SW 1271 (cell line): ENCODE data around the gene BTBD9.

ENCODE experiments used
- DNase-seq, 2 experiments: peaks; one replicate each; lab custom pipeline; 2025; lab: John Stamatoyannopoulos, UW

Gene BTBD9

DNA sequence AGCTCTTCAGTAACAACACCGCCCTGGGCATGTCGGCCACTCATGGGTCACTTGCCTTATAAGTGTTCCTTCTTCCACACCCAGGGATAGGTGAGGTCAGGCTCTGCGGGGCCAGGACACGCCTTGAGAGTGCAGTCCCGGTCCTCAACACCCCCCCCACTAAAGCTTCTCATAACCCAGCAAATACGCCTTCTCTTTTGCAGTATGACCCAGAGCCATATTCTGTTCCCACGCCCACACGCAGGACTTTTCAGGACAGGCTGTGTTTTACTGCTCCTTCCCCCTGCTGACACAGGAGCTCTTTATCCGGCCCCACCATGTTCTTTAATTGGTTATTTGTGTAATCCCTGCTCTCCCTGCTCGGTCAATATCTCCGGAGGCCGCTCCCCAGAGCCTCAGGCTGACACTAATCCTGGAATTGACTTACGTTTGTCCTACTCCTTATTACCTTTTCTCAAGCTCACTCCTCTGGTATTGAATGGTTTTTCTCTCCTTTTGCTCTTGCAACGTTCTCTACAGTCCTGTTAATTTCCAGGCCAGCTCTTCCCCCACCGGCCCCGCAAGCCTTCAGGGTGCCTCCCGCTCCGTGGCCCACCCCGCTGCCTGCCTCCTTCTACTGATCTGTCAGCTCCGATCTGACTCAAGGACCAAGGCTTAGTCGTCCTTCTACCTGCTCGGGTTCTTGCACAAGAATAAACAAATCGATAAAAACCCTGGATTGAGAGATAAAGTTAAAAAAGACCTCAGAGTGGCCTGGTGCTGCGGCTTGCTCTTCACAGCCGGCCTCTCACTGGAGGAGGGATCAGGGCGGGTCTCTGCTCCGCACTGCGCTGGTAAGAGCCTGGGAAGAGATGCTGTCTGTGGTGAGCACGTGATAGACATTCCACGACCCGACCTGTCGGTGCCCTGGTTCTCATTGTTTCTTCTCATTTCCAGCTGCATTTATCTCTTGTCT lies 462.7 kb downstream of the BTBD9 start:
- no peak for DNase-seq

DNA sequence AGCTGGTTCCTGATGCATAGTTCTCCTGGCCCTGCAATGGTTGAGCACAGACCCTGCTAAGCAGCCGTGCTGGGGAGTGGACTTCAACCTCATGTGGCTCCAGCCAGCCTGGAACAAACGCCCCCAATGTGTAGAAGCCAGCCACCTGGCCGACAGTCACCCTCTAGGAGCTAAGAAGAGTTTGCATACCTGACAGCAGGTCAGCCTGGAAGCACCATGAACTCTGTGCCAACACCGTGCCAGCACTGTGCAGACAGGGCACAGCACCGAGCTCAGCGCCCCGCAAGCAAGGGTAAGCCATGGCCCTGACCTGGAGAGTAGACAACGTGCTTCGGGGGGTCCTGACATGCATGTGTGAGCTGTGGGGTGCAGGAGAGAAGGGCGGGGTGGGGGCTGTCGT lies 463.9 kb downstream of the BTBD9 start:
- no peak for DNase-seq

DNA sequence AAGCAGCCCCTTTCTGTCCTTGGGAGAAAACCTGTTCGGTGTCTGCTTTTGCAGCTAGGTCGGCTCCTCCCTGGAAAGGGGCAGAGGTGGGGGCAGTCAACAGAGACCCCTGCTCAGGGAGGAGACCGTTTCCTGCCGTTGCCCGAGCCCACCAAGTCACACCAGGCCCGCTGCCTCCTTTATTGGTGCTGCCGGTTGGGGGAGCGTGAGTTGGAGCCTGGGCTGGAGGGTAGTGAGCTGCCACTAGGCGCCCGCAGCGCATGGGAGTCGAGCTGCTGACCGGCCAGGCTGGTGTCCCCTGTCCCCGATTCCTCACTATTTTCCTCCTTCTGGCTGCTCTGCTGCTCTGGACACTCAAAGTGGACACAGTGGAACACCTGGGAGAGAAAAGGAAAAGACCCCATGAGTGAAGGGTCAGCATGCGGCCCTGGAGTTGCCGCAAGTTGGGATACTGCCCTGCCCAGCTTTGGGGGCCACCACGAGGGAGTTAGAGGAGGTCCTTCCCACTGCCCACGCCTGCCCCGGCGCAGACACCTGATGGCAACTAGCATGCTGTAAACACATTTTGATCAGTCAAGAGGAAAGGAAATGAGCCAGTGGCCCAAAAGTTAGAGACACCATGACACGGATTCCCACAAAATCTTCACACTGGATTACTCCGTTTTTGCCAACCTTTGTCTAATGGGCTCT lies 464.8 kb downstream of the BTBD9 start:
- no peak for DNase-seq

DNA sequence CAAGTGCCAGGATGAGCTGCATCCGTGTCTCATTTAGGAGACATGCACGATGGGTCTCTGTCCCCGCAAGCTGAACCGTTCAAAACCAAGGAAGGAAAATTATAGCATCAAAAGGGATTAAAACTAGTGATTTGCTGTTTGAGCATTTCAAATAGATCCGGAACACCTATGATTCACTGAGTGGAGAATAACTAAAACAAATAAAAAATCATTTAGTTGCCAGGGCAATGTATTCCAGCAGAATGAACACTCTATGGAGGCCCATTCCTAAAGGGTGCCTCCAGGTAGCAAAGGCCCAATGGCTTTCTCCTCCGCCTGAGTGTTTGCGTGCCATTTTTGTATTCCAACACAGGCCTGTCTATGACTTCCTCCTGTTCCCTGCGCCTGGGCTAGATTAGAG lies 465.4 kb downstream of the BTBD9 start:
- DNase-seq, result no peak

DNA sequence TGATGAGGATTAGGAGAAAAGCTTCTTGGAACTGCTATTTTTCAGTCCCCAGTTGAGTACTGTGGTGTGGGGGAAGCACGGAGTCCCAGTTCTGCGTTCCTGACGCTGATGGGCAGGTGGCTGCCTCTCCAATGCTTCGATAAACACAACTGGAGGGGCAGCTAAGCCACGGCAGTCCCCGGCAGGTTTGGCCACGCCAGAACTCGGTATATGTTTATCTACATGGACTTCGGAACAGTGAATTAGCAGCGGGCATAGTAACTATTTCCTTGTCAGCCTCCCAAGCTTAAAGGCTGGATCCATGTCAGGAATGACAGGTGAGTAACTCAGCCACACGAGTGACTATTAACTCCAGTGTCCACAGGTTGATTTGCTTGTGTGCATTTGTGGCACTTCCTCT lies 465.8 kb downstream of the BTBD9 start:
- DNase-seq, result no peak

DNA sequence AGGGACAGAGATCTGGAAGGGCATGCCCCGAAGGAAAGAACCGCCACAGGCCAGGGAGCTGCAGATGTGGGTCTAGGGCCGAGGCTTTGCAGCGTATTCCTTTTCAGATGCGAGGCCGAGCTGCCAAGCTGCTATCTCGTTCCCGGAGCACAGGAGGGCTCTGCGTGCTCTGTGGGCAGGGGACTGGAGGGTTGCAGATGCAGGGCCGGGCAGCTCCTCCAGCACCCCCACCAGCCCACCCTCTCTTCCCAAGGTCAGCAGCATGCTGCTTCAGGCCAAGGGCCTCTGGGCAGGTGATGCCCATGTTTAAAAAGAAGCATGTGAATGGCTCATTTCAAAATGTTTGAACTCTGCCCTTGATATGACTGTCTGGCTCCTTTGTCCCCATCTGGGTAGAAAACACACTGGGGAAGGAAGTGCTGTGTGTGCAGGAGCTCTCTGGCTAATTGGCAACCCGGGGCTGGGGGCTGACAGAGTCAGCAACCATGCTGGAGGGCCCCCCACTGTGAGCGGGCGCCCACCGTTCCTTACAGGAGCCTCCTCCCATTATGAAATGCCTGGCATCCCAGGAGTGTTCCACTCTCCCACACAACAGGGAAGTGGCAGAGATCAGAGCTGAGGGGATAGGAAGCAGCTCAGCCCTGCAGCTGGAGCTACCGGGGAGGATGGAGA lies 466.9 kb downstream of the BTBD9 start:
- DNase-seq, result no peak

DNA sequence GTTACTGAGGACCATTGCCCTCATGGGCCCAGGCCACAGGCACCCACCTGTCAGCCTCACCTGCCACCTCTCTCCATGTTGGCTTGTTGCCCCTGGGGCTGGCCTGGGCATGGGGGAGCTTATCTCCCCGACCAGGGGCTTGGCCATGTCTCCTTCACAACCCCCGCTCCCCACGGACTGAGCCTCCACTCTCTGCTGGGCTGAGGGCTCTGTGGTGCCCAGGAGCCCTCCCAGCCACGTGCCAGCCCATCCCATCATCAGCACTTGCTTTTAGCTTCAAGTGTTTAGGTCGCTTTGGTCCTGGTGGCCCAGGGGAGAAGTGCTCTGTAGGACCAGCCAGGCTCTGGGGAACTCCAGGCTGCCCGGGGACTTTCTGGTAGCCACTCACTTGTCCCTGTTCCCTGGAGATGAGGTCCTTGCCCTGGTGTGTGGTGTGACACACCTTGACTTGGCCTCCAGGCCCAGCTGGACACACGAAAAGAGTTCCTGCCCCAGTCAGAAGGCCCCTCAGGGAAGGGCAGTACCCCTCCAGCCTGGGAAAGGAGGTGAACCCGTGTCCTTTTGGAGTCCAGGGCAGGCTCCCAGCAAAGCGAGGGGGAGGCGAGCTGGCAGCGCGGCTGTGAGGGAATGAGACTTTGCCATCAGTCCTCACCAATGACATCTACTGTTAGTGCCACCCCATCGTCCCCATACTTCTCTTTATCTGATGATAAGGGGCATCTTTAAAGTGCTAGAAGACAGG lies 467.6 kb downstream of the BTBD9 start:
- no peak for DNase-seq

DNA sequence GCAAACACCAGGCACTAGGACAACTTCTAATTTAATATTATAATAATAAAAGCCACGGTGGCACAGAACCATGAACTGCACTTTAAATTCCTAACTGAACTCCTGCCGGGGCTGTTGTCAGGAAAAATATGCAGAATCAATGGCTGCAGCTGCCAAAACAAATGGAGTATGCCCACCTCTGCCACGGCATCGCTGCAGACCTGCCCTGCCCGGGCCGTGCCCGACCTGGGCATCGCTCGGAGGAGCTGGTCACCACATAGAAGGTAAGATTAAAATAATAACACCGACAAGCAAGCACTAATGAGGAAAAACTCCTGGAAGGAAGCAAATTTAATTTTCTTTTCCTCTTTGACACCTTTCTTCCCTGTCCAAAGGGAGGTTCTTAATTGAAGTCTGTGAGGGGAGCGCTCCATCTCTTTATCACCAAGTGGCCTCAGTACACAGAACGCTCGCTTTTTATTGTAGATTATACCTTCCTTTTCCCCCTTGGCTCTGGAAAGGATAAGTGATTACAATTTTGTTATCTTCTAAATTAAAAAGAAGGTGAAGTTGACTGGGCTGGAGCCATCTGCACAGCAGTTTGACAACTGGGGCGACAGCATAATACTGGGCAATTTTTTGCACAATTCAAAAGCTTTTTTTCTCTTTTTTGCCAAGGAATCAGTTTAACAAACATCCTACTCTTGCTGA lies 468.9 kb downstream of the BTBD9 start:
- no peak for DNase-seq

DNA sequence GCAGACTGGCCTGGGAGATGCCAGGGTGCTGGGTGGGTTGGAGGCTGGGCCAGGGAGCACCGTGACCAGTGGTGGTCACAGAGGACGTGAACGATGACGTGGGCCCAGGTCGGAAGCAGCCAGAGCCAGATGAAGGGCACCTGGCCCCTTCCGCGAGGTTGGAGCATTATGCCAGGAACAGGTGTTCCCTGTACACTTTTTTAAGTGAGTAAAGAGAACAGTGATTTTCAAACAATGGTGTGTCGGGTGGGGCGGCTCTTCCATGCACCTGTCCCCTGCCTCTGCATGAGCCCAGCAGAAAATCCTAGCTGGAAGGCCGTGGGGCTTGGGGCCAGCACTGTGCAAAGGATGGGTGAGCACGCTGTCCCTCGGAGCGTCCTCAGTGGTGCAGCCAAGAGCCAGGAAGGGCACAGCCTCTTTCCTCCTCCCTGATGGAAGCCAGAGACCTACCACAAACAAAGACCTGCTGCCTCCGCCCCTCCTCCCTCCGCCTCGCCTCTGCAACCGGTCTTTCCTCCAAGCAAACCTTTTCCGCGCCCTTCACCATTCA lies 469.7 kb downstream of the BTBD9 start:
- DNase-seq, result no peak

DNA sequence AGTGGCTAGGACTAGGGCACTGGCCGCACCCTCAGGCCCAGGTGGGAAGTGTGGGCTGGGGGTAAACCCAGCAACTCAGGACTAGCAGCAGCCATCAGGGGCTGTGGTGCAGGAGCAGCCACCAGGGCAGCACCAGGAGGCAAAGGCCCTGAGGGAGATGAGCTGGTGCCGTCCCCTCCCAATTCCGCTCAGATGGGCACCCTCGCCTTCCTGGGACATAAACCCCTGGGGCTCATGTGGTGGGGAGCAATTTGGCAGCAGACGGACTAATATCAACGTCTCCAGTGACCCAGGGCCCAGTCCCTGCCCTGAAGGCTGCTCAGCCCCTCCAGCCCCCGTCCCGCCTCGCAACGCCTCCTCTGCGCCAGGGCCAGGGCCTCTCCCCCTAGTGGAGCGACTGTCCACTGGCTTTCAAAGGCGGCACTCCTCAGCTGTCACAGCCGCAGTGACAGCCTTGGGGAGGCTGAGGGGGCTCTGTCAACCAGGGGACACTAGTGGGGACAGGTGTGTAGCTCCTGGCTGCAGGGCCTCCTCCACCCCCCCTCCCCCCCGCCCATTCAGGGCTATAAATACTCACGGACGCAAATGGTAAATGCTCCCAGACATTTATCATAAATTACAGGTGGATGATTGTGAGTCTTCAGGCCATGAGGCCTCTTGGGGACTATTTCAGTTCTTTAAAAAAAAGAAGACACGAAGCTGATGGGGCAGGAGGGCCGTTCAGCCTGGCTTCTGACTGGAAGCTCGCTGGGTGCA lies 470.3 kb downstream of the BTBD9 start:
- no peak for DNase-seq

DNA sequence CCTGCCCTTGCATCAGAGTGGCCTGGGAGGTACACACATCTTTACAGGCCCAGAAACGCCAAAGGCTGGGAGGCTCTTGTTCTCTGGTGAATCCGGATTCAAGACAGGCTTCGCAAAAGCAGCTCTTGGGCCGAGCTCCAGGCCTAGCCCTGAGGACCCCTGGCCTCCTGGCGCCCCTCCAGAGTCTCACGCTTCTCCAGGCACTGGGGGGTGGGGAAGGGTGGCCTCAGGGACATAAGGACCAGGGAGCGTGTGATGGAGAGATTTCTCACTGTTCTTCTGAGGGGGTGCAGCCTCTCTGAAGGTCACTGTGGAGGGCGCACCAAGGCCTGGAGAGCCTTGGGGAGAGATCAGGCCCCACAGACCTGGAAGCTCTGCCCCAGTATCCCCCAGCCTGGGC lies 471.0 kb downstream of the BTBD9 start:
- DNase-seq, result no peak

DNA sequence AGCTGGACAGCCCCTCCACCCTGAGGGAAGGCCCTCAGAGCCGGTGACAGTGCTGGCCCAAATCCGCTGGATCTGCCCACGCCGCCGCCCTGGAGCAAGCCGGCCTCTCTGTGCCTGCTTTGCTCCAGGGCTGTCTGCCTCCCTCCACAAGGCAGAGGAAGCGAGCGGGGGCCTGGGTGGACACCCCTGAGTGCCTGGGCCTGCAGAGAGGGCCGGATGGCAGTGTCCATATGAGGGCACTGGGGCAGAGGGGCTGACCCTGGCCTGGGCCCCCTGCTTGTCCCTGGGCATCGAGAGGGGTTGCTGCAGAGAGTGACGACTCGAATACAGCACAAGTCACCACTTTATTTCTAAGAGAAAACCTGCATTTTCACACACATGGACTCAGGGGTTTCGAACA lies 471.6 kb downstream of the BTBD9 start:
- no peak for DNase-seq

DNA sequence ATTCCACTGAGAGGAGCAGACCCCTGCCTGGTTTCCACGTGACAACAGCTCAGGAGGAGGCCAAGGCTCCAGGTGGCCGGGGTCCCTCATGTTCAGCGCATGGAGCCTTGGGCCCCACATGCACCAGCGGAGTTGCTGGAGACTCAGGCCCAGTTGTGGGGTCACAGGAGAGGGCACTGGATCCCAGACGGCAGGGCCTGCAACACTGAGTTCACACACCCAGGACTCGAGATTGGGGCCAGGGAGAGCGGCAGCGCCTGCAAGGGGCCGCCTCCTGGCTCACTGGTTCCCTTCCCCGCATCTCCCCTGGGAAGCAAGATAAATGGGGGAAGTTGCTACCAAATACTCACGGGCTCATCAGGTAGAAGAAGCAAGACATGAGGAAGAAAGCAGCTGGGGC lies 472.1 kb downstream of the BTBD9 start:
- no peak for DNase-seq

DNA sequence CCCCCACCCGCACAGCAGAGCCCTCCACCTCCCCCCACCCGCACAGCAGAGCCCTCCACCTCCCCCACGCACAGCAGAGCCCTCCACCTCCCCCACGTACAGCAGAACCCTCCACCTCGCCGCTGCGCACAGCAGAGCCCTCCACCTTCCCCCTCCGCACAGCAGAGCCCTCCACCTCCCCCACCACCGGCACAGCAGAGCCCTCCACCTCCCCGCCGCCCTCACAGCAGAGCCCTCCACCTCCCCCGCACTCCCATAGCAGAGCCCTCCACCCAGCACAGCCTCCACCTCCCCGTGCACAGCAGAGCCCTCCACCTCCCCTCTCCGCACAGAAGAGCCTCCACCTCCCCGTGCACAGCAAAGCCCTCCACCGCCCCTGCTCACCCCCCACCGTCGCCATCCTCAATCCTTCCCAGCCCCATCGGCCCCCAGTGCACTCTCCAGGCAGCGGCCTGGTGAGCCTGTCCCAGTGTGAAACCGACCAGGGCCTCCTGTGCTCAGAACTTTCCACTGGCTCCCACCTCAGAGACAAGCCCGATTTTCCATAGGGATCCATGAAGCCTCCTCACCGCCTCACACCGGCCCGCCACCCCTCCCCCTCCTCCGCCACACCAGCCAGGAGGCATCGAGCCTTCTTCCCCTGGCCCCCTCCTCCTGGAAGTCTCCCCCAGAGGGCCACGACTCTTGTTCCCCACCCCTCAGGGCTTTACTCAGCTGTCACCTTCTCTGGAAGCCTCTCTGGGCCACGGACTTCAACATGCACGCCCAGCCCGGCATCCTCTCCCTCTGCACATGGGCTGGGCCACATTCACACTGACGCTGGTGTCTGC lies 473.1 kb downstream of the BTBD9 start:
- no peak for DNase-seq

DNA sequence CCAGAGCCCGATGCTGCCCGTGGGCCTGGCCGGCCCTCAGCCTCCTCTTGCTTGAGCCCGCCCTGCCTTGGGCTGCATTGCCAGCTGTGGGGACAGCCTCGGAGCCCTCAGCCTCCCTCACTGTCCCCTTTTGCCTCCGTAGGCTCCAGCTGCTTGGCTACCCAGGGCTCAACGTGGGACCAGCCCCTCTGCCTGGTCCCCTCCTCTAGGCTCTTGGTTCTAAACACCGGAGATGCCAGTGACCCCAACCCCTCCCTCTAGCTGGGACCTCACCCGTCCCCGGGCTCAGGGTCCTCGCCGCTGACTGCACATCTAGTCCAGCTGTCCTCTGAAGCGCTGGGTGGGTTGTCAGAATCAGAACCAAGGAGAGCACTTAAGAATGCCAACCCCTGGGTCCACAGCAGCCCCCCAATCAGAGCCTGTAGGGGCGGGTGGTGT lies 475.0 kb downstream of the BTBD9 start:
- DNase-seq, result no peak

DNA sequence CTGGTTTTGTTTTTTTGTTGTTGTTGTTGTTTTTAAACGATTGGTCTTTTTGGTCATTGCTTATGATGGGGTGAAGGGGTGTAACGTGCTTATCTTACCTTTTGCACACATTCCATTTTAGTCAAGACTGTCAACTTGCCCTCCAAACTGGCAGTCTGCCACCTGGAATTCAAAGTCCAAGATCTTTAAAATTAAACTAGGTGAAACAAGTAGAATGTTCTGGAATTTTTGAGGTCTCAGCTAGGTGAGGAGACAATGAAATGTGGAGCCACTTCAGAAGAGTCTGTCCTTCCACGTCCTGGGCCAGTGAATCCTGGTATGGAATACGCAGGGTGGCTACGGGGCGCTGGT lies 475.6 kb downstream of the BTBD9 start:
- no peak for DNase-seq

DNA sequence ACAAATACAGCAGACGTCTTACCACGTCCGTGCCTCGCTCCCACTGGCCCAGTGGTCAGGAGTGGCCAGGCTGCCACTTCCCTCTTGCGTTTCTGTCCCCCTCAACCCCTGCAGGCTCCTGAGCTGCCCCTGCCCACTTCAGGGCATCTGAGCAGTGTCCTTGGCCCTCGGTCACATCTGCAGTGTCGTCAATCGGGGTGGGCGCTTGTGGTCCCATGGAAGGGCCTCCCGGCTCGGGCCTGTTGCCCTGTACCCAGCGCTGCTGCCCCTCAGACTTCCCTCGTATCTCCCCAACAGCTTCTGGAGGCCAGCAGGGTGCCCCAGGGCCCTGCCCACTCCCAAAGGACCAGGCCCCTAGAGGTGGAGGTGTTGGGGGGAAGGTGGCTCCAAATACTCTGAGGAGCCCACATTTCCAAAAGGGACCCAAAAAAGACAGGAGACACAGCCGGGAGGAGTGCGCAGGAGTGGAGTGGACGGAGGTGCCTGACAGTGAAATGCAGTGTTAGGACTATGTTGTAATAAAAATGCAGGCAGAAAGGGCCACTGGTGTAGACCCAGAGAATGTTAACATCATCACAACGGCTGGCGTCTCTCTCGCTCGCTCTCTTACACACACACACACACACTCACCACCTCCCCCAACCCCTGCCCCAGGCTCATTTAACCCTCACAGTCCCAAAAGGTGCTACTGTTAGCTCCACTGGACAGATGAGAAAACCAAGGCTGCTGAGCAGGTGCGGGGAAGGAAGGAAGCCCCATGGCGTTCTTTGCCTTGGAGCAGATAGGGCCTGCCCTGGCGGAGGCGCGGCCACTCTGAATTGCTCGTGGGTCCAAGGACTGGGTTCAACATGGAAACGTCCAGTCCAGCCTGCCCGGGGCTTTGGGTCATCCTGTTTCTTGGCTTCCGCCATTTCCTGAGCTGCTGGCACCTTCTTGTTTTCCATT lies 476.3 kb downstream of the BTBD9 start:
- no peak for DNase-seq

DNA sequence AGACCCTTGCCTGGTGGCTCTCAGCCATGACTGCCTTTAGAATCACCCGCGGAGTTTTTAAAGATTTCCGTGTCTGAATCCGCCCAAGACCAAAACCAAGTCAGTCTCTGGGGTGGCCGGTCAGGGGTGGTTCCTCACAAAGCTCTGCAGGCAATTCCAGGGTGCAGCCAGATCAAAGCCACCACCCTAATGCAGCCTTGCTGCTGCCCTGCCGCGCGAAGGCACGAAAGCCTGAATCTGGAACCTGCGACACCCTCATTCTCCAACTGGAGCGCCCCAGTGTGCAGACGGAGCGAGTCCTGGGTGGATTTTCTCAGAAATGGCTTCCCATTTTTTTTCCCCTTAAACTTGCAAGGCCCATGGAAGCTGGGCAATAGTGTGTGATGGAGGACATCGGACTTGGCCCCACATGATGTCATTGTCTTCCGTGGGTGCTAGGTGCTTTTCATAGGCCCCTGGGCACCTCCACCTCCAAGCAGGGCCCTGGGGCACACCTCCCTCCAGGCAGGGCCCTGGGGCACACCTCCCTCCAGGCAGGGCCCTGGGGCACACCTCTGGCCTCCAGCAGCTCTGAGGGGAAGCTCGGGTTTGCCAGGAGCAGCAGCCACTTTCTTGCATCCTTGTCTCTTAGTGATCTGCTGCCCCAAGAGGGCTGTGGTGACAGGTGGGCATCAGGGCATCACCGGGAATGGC lies 477.1 kb downstream of the BTBD9 start:
- DNase-seq, result no peak
